HG03354 (cell line): ENCODE measurements around the gene ASAP3.
A peak's percentile ranks its signal among the peaks of the same experiment; 100 is the strongest.

Source experiments
- ATAC-seq: cut with Tn5 transposase; IDR thresholded peaks from one replicate; pipeline ENCODE4 v1.9.1; 2021; ENCODE audit warnings: mild to moderate bottlenecking; ENCODE audit not compliant: unreplicated experiment, poor library complexity, severe bottlenecking

The ASAP3 gene

DNA sequence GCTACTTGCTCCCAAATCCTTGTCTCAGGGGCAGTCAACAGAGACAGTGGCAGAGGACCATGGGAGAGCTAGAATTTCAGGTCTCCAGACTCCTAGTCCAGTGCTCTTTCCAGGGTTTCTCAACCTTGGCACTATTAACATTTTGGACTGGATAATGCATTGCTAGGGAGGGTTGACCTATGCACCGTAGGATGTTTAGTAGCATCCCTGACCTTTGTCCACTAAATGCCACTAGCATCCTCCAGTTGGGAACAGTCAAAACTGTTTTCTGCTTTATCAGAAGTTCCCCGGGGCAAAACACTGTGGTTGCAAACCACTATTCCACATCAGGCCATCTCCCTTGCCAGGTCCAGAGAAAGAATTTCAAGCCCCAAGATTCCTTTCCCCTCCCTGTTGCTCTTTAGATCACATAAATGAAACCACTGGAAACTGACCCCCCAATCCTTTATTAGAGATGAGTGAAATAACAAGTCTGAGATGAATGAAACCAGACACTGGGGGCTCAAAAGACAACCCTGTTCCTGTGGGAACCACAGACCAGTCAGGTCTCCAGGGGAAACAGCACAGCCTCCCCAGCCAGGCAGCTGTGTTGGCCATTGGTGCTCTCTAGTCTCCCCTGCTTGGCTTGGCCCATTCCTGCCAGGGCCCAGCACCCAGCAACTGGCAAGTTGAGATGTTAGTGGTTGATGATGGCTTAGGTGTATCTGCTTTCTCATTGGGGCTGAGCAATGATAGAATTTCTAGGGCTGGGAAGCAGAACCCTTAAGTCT, 55.7 kb downstream of the ASAP3 start:
- ATAC-seq: no peak

DNA sequence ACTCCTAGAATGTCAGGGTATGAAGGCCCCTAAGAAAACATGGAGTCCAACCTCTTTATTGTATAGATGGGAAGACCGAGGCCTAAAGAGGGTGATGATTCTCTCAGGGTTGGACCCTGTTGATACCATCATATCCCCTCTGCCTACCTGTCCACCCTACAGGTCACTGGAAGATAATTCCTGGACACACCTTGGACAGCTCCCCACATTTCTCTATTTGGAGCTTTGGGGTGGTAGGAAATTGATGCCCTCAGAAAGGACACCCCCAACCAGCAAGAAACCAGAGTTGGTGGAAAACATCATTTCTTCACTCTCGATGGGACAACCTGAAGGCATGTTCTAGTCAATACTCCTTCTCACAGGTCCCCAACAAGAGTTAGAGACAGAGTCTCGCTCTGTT, 56.4 kb downstream of the ASAP3 start:
- no peak for ATAC-seq

DNA sequence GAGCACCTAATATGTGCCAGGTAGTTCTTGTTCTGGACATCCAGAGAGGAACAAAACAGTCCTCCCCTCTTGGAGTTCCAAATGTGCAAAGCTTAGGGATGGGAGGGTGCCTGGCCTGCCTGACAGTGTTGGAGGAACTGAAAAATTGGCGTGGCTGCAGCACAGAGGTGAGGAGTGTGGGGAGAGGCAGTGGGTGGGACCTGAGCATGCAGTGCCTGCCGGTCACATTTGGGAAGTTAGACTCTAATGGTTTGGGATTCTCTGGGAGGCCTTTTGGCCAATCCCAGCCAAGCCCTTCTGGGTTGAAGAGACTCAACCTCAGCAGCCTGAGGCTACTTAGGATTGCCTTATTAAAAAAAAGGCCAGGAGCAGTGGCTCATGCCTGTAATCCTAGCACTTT, 57.2 kb downstream of the ASAP3 start:
- ATAC-seq: no peak

- no peak for ATAC-seq
Measured at GRCh38 chr1:23425193-23425494, 58.8 kb downstream of the ASAP3 start.

GRCh38 chr1:23424293-23425192, 59.4 kb downstream of the ASAP3 start, which contains the start of gene TCEA3:
Gene TCEA3 (minus strand): TSS chr1:23424748. CDS start chr1:23424633, 115 bp downstream.
- ATAC-seq: no peak

GRCh38 chr1:23423415-23424292, 60.3 kb downstream of the ASAP3 start:
- ATAC-seq: no peak

DNA sequence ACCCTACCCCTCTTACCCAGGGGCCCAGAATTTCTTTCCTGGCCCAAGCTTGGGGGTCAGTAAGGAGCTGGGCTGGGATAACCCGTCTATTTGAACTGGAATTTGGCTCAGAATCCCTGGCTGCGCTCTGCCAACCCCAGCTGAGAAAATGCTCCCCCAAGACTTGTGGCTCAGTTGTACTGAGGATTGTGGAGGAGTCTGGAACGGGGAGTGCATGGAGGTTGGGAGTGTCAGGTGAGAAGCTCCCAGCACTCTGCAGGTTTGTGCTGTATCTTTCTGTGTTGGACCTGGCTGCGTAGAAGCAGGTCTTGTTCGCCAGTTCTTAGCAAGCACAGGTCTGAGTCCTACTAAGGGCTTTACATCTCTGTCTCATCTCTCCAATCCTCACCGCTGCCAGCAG, 61.0 kb downstream of the ASAP3 start:
- ATAC-seq: no peak

DNA sequence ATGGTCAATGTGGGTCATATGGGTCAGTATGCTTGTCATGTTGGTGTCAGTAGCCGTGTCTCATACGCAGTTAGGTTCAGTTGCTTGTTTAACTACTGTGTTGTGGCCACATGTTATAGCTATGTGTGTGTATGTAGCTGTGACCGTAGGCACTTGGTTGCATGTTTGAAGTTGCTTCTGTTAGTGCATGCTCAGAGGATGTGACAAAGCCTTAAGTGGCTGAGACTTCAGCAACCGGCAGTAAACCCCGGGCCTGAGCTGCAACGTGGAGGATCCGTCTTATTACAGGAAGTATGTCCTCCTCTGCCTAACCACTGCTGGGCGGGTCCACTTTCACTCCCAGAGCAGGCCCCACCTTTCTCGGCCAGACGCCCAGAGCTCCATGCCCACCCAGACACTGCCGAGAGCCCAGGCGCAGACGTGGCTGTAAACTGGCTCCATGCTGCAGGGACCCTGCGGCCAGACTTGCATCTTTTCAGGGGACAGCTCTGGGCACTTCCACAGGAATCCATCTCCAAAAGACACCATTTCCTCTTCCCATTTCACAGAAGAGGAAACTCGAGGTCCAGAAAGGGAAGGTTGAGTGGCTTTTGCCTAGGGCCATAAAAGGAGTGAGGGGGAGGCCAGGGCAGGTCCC, 61.6 kb downstream of the ASAP3 start:
- no peak for ATAC-seq

DNA sequence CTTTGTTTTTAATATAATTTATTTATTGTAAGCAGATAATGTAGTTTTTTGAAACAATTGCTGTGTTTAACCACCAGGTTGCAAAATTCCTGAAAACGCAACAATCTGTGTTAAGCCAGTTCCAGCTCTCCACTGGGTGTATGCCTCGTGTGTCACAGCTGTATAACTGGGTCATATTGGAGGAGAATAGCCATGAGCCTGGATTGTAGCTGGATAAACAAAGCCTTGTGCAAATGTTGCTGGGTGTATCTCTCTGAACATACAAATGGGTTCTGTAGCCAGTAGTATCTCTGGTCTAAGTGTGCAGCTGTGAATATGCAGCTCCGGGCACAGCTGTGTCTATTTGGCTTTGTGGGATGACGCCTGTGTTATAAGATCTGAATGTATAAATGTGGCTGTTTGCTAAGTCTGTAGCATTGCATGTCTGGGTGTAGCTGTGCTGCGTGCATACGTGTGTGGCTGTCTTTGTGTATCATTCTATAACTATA, 62.2 kb downstream of the ASAP3 start:
- no peak for ATAC-seq

GRCh38 chr1:23421343-23421742, 62.6 kb downstream of the ASAP3 start:
- ATAC-seq: no peak

GRCh38 chr1:23420778-23421177, 63.2 kb downstream of the ASAP3 start:
- no peak for ATAC-seq

GRCh38 chr1:23419180-23419579, 64.8 kb downstream of the ASAP3 start:
- no peak for ATAC-seq

DNA sequence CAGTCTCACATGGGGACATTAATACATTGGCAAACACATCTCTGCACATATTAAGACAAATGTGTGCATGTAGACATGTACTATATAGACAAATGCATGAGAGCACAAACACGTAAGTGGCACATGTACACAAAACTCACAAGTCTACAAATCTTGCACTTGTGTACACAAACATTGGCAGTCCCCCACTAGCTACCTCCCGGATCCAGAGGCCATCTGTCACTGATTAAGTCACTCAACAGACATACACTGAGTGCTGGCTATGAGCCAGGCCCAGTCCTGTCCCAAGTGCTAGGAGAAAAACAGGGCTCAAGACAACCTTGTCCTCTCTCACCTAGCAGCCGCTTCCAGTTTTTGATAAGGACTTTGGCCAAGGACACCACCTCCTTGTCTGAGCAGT, 66.4 kb downstream of the ASAP3 start:
- no peak for ATAC-seq

DNA sequence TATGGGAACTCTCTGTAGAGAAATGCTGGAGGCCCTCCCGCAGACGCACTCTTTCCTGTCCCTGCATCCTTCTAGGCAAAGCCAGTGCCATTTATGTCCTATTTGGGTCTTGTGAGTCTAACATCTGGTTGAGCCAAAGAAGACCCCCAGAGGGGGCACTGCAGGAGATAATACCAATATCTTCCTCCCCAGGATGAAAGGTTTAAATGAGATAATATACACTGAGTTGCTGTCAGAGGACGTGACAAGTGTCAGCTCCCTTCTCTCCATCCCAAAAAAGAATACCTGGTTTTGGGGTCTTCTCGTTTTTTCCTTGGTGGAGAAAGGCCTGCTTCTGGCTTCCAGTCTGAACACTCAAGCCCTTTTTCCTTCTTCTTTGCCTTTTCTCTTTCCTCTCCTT, 67.0 kb downstream of the ASAP3 start:
- no peak for ATAC-seq

GRCh38 chr1:23408797-23409290, 75.1 kb downstream of the ASAP3 start:
- ATAC-seq: no peak

- ATAC-seq: no peak
Measured at GRCh38 chr1:23407016-23407630, 76.9 kb downstream of the ASAP3 start.

GRCh38 chr1:23405946-23406345, 78.0 kb downstream of the ASAP3 start:
- ATAC-seq: no peak

- ATAC-seq: peak; percentile 52
Measured at GRCh38 chr1:23403735-23404486, 80.1 kb downstream of the ASAP3 start.
